Measurements from ENCODE around the gene TCL1A.

The TCL1A gene

DNA sequence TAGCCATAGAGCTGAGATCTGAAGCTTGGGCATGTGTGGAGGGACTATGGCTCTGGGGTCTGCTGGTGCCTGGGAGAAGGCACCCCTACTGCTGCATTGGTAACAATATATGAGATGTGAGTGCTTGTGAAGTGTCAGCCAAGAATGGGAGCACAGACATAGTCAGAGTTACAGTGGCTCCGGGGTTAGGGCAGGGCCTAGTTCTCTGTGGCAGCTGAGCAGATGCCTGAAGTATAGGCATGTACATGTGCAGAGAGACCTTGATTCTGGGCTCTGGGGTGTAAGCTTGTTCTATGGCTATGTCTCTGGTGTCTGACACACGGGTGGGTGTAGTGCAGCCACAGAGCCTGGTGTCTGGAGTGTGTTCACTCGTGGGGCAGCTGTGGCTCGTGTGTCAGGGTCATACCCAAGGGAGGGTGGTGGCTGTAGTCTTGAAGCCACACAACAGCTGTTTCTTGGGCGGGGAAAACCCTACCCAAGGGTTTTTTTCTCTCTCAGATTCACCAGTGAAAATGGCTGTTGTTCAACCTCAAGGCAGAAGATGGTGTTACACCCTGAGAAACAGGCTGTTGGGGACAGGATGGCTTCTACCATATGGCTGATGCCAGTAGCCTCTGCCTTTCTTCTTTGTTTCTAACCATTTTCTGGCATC is 11.9 kb upstream of the TCL1A start (continued):
- TF ChIP-seq BCL11B (tag by site-specific recombination; IDR thresholded peaks at IDR 0.05; ENCODE audit: low read depth) (no peak), ZNF837 (tag by site-specific recombination; IDR thresholded peaks at IDR 0.05) (no peak)

DNA sequence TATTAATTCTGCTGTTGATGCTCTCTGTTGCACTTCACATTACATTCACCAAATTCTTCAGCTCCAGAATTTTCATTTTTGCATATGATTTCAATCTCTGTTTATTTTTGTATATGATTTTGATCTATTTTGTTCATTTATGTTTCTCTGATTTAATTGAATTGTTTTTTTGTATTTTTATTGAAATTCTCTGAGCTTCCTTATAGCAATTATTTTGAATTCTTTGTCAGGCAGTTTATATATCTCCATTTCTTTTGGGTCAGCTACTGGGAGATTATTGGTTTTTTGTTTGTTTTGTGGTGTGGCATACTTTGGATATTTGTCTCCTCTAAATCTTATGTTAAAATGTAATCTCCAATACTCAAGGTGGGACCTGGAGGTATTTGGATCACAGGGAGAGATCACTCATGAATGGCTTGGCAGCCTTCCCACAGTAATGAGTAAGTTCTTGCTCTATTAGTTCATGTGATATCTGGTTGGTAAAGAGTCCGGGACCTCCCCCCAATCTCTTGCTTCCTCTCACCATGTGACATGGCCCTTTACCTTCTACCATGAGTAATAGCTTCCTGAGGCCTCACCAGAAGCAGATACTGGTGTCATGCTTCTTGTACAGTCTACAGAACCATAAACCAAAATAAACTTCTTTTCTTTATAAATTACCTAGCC is 8.7 kb upstream of the TCL1A start:
- ChIA-PET CTCF (interaction anchor here (0.6 kb wide), 1 partner anchor 59 kb away, joined by 3 read pairs; no protein-coding TSS in a partner anchor), POLR2A (no interaction called here)
- no peak overlapping the region for H3K27ac ChIP-seq (ENCODE audit: extremely low read depth, low read depth, low read length)
- H3K36me3 ChIP-seq (ENCODE audit: control insufficient read depth in 2 of 2, insufficient read depth in 1 of 2, low read length in 2 of 2), result no peaks in the 10 kb centered on the region
- TF ChIP-seq IKZF3 (tag by site-specific recombination; IDR thresholded peaks at IDR 0.05) (no peak), SETDB1 (IDR thresholded peaks at IDR 0.05; ENCODE audit: insufficient read length, low read length) (peak; percentile 91), OSR2 (tag by site-specific recombination; IDR thresholded peaks at IDR 0.05) (no peak)
- TF ChIP-seq, protein P1, sequence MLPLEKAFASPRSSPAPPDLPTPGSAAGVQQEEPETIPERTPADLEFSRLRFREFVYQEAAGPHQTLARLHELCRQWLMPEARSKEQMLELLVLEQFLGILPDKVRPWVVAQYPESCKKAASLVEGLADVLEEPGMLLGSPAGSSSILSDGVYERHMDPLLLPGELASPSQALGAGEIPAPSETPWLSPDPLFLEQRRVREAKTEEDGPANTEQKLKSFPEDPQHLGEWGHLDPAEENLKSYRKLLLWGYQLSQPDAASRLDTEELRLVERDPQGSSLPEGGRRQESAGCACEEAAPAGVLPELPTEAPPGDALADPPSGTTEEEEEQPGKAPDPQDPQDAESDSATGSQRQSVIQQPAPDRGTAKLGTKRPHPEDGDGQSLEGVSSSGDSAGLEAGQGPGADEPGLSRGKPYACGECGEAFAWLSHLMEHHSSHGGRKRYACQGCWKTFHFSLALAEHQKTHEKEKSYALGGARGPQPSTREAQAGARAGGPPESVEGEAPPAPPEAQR (tag by site-specific recombination; IDR thresholded peaks at IDR 0.05), result no peak
- H3K9me3 ChIP-seq (ENCODE audit: control insufficient read depth, insufficient read depth, low read depth, low read length), result no peaks in the 10 kb centered on the region; the same call in 1 of the 2 replicates
- H3K4me3 ChIP-seq (ENCODE audit: low read depth, low read length), result no peak overlapping the region
- no peaks in the 10 kb centered on the region for H3K4me1 ChIP-seq (ENCODE audit: control insufficient read depth, insufficient read depth, low read length)

DNA sequence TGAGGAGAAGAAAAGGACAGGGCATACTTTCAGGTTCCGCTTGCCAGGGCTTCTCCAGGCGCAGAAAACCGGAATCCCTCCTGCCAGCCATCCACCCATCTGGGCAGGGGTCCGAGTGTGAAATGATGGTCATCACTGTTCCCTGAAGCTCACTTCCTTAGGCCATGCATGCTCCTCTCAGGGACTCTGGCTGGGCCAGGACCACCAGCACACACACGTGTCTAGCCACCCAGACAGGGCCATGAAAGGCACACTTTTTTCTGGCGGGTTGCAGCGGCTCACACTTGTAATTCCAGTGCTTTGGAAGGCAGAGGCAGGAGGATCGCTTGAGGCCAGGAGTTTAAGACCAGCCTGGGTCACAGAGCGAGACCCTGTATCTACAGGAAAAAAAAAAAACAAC is 1.5 kb downstream of the TCL1A start:
- TF ChIP-seq ZNF544 (tag by site-specific recombination; IDR thresholded peaks at IDR 0.05), result no peak
- no peak for TF ChIP-seq ZNF311 (tag by site-specific recombination; IDR thresholded peaks at IDR 0.05; ENCODE audit: borderline replicate concordance)
- TF ChIP-seq SP3 (tag by site-specific recombination; IDR thresholded peaks at IDR 0.05), result no peak
- H3K9me3 ChIP-seq (ENCODE audit: control insufficient read depth, insufficient read depth, low read depth, low read length), result no peaks in the 10 kb centered on the region
- no peak overlapping the region for H3K27ac ChIP-seq (ENCODE audit: extremely low read depth, low read depth, low read length)
- no peak overlapping the region for H3K4me3 ChIP-seq (ENCODE audit: low read depth, low read length)
- POLR2A ChIA-PET, result no interaction called here
- CTCF ChIA-PET, result no interaction called here
- no peaks in the 10 kb centered on the region for H3K36me3 ChIP-seq (ENCODE audit: control insufficient read depth in 2 of 2, insufficient read depth in 1 of 2, low read length in 2 of 2)
- no peaks in the 10 kb centered on the region for H3K4me1 ChIP-seq (ENCODE audit: control insufficient read depth, insufficient read depth, low read length)

DNA sequence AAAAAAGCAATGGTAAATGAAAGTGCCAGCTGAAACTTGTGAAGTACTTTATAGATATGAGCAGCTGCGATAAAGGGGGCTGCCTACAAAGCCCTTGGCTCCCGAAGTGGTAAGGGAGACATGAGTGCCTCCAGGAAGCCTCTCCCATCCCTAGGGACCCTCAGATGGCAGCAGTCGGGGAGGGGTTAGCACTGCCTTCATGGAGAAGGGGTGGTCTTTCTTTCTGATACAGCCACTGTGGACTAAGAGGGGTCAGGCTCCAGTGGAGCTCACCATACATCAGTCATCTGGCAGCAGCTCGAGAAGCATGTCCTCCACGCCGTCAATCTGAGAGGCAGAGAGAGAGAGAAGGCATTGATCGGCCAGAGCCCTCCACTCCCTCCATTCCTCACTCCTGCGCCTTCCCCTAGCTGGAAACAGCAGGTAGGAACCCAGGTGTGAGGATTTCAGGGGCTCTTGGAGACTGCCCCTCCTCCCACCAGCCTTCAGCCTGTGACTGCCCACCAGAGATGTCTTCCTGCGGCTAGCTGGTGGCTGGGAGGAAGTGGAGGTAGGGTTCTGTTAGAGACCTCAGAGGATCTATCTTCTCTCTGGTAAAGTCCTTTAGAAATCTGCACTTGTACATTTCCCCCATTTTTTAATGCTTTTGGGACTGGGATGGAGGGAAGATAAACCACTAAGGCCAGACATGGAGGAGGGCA is 2.3 kb downstream of the TCL1A start:
- ChIA-PET POLR2A (no interaction called here), CTCF (no interaction called here)
- Histone ChIP-seq H3K27ac (ENCODE audit: extremely low read depth, low read depth, low read length) (no peak overlapping the region), H3K36me3 (ENCODE audit: control insufficient read depth in 2 of 2, insufficient read depth in 1 of 2, low read length in 2 of 2) (no peaks in the 10 kb centered on the region), H3K4me3 (ENCODE audit: low read depth, low read length) (no peak overlapping the region), H3K4me1 (ENCODE audit: control insufficient read depth, insufficient read depth, low read length) (no peaks in the 10 kb centered on the region), H3K9me3 (ENCODE audit: control insufficient read depth, insufficient read depth, low read depth, low read length) (no peaks in the 10 kb centered on the region)
- TF ChIP-seq KLF16 (tag by site-specific recombination; IDR thresholded peaks at IDR 0.05) (no peak), KLF7 (tag by site-specific recombination; IDR thresholded peaks at IDR 0.05; ENCODE audit: borderline replicate concordance) (no peak), SP7 (tag by site-specific recombination; IDR thresholded peaks at IDR 0.05) (no peak), ZNF600 (tag by site-specific recombination; IDR thresholded peaks at IDR 0.05) (no peak)
- TF ChIP-seq, protein P2, sequence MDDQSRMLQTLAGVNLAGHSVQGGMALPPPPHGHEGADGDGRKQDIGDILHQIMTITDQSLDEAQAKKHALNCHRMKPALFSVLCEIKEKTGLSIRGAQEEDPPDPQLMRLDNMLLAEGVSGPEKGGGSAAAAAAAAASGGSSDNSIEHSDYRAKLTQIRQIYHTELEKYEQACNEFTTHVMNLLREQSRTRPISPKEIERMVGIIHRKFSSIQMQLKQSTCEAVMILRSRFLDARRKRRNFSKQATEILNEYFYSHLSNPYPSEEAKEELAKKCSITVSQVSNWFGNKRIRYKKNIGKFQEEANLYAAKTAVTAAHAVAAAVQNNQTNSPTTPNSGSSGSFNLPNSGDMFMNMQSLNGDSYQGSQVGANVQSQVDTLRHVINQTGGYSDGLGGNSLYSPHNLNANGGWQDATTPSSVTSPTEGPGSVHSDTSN (CRISPR knock-in tag; IDR thresholded peaks at IDR 0.05), result no peak
- TF ChIP-seq, protein P3, sequence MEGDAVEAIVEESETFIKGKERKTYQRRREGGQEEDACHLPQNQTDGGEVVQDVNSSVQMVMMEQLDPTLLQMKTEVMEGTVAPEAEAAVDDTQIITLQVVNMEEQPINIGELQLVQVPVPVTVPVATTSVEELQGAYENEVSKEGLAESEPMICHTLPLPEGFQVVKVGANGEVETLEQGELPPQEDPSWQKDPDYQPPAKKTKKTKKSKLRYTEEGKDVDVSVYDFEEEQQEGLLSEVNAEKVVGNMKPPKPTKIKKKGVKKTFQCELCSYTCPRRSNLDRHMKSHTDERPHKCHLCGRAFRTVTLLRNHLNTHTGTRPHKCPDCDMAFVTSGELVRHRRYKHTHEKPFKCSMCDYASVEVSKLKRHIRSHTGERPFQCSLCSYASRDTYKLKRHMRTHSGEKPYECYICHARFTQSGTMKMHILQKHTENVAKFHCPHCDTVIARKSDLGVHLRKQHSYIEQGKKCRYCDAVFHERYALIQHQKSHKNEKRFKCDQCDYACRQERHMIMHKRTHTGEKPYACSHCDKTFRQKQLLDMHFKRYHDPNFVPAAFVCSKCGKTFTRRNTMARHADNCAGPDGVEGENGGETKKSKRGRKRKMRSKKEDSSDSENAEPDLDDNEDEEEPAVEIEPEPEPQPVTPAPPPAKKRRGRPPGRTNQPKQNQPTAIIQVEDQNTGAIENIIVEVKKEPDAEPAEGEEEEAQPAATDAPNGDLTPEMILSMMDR (tag by site-specific recombination; IDR thresholded peaks at IDR 0.05), result no peak
